ENCODE data around the gene EFNA5.

EFNA5 gene

GRCh38 chr5:107543868-107544267, 126.9 kb downstream of the EFNA5 start:
- no peak for DNase-seq

- no peak for DNase-seq
These were observed 127.9 kb downstream of the EFNA5 start for GRCh38 chr5:107542831-107543231.

DNA sequence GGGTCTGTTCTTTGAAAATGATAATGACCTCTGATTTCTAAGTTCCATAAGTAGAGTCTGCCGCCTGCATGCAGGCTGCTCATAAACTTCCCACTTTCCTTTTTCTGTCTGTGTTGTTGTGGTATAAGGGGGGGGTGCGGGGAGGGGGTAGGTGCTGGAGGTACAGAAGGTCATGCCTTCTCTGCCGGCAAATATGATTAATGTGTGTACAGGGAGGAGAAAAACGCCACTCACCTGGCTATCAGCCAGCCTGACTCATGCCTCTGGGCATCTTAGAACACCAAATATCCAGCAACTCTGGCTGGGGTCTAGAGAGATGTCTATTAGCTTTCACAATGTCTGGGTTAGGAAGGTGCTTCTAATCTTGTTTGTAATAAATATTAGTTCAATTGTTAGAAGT, 128.3 kb downstream of the EFNA5 start:
- no peak for DNase-seq

GRCh38 chr5:107541400-107541799, 129.3 kb downstream of the EFNA5 start:
- no peak for DNase-seq

DNA sequence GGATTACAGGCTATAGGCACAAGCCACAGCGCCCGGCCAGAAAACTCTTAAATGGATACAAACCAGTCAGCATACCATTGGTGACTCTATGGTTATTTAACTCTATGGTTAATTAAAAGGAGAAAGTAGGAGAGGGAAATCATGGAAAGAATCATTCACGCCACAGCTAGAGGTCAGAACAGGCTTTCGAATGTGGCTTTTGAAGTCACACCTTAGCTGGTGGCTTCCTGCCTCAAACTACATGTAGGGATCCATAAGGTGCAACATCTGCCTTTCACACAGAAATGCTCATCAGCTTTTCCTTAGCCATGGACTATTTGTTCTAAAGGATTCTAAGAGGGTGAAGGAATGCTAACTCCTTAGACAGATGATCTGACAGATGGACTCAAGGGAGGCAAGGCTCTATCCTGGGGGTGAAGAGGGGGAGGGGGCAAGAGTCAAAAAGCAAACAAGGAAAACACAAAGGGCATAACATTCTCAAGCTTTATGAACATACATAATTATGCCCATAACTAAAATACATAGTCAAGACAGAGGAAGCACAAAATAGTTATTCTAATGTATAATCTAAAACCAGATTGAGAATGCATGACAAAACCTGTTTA, 130.9 kb downstream of the EFNA5 start:
- no peak for DNase-seq

- no peak for DNase-seq
These were observed 131.8 kb downstream of the EFNA5 start for GRCh38 chr5:107538805-107539445.

- no peak for DNase-seq
These were observed 132.4 kb downstream of the EFNA5 start for GRCh38 chr5:107538331-107538730.

DNA sequence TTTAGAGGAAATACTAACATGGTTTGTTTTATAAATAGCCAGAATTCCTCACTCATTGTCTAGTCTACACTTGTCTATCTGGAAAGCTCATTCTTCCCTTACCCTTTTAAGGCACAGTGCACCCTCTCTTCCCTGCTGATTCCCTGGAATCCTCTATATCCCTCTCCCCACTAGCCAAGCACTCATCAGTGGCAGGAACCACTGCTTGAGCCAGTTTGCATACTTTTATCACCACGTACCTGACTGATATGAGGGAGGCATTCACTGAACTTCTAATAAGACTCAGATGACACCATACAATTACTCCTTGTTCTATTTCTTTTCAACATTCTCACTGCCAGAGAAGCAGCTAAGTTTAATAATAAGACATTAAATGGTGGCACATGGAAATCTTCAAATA, 134.9 kb downstream of the EFNA5 start:
- DNase-seq = no peak

- no peak for DNase-seq
These were observed 136.5 kb downstream of the EFNA5 start for GRCh38 chr5:107533910-107534876.

DNA sequence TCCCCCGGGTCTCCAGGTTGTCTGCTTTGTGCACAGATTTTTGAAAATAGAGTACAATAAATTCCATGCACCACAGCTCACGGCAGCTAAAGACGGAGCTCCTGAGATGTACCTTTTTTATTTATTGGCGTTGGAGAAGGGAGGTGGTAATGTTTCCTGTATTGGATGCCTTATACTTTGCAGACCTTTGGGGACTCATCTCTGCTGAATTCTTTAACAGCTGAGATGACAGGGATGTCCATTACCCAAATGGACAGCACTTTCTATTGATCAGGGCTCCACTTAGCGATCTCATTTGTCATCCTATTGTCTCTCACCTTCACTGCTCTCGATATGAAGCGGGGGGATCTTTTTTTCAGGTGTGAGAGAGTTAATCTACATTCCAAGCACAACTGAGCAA, 137.8 kb downstream of the EFNA5 start:
- no peak for DNase-seq

DNA sequence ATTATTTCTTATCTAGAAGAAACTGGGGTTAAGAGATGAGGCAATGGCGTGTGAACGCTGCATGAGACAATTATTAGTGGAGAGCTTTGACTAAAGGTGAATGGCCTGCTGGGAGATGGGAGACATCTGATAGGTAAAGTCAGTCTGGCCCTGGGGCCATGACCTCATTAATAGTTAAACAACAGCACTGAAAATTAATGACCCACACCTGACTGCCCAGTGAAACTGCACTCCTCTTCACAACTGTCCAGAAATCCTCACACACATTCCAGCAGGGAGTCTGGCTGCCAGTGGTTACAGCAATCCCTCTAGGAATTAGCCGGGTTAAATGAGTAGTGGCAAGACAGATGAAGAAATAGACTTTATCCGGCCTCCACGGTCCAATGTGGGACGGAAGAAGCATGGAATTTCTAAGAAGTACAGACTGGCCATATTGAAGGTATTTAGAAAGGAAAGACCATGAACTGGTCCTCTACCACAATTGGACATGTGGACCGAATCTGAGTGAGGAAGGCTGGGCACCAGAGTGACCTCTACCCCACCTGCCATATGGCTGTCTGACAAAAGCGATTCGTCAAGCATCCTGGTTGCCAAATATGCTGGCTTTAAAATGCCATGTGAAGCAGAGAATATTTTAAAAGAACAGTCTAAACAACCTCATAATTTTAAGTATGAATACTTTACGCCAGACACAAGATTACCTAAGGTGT, 138.4 kb downstream of the EFNA5 start:
- DNase-seq = no peak

- no peak for DNase-seq
These were observed 139.4 kb downstream of the EFNA5 start for GRCh38 chr5:107531308-107531707.

- DNase-seq = no peak
These were observed 141.1 kb downstream of the EFNA5 start for GRCh38 chr5:107529618-107530017.

GRCh38 chr5:107526270-107526937, 144.3 kb downstream of the EFNA5 start:
- DNase-seq = no peak

- DNase-seq = no peak
These were observed 146.6 kb downstream of the EFNA5 start for GRCh38 chr5:107524111-107524510.

DNA sequence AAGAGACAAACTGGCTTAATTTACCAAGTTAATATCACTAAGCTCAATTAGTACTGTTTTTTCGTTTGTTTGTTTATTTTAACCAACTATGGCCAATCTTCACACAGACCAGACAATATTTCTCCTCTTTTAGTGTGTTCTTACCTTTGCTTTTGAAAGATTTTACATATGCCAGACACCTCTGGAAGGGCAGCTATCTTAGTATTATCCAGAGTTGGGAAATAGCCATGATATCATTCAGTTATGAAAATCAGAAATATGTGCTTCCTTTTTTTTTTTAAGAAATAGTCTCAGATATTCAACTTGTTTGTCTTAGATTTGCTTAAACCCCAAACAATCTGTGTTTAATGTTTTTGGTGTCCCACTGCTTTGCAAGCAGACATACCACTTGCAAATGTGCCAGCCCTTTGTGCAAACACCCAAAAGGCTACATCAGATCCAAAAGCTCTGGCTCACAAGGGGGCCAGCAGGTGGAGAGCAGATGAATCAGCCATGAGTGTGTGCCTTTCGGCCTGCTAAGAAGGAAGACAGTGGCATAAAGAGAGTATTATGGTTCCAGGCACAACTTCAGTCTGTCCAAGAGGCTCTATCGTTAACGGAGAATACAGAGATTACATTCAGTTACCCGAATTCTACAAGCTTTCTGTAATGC, 147.6 kb downstream of the EFNA5 start:
- DNase-seq = no peak

GRCh38 chr5:107522456-107522855, 148.3 kb downstream of the EFNA5 start:
- DNase-seq = no peak

- DNase-seq = no peak
These were observed 150.8 kb downstream of the EFNA5 start for GRCh38 chr5:107519900-107520354.

DNA sequence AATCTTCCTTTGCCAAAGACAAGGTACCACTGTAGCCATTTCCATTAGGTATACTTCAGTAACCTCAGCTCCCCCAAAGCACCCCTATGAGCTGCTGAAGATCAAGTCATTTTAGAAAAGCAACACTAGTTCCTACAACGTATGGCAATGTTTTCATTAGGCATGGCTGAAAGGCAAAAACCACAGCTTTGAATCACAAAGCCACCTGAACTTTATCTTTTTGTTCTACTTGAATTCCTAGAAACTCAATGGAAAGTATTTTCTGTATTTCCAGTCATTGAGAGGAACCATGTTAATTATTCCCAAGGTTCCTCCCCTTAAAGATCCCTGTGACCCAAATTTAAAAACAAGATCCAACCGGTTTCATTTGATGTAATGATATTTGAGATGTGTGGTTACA, 152.1 kb downstream of the EFNA5 start:
- no peak for DNase-seq

DNA sequence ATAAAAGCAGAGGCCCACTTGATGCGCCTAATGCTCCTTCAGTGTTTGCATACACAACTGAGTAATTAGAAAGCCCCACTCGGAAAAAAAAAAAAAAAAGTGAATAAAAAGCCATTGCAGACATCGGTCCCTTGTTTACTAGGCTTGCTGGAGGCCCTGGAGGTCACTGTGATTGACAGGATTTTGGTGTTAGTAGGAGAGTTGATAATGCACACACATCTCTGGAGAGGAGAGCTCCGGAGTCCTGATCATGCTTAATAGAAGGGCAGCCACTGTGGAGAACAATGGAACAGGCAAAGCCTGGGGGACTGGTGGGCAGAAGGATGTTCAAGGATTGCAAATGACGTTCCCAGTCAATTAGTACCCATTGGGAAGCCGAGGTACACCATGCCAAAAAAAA, 152.5 kb downstream of the EFNA5 start:
- no peak for DNase-seq

- DNase-seq = no peak
These were observed 153.3 kb downstream of the EFNA5 start for GRCh38 chr5:107517185-107518033.

Data from activated gamma-delta T cell (primary cell).